T-helper 1 cell treated with Interleukin-12 subunit alpha and Interleukin-12 subunit beta and Interleukin-4 antibody, amounts not matched to agents 30 μg/mL and 1 μg/mL, for 36 hours (primary cell): ENCODE measurements around the gene POLR1E.
"Not testable (repeated sequence)": the region's sequence is repeated elsewhere in the genome, so short reads cannot be mapped to it uniquely, and the experiment has no call there.

ENCODE experiments used
- H3K27ac Mint-ChIP-seq: one replicate; pipeline ENCODE4 v1.8.0; 2021; ENCODE audit warnings: mild to moderate bottlenecking, mixed read lengths
- H3K27me3 Mint-ChIP-seq: one replicate; pipeline ENCODE4 v1.8.0; 2021; ENCODE audit warnings: low read depth, mixed read lengths
- H3K36me3 Mint-ChIP-seq: one replicate; pipeline ENCODE4 v1.8.0; 2021; ENCODE audit warnings: low read depth, mixed read lengths
- H3K4me1 Mint-ChIP-seq: one replicate; pipeline ENCODE4 v1.8.0; 2021; ENCODE audit warnings: low read depth, mixed read lengths
- H3K4me3 Mint-ChIP-seq: one replicate; pipeline ENCODE4 v1.8.0; 2021; ENCODE audit warnings: mild to moderate bottlenecking, moderate library complexity, mixed read lengths
- H3K9me3 Mint-ChIP-seq: one replicate; pipeline ENCODE4 v1.8.0; 2021; ENCODE audit warnings: mixed read lengths

The POLR1E gene

DNA sequence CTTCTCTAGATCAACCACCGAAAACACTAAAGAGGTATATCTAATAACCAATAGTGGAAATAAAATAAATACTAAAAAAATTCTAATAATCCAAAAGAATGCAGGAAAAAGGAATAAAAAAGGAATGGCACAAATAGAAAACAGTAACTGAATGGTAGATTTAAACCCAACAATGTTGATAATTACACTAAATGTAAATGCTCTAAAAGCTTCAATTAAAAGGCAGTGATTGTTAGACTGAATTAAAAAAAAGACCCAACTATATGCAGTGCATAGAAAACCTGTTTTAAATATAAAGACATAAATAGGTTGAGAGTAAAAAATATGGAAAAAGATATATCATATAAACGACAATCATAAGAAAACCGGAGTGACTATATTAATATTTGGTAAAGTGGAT is 11.3 kb upstream of the POLR1E start:
- peaks cover 10% of the 10 kb centered on the region for H3K4me1 Mint-ChIP-seq
- H3K4me3 Mint-ChIP-seq: no peak overlapping the region

DNA sequence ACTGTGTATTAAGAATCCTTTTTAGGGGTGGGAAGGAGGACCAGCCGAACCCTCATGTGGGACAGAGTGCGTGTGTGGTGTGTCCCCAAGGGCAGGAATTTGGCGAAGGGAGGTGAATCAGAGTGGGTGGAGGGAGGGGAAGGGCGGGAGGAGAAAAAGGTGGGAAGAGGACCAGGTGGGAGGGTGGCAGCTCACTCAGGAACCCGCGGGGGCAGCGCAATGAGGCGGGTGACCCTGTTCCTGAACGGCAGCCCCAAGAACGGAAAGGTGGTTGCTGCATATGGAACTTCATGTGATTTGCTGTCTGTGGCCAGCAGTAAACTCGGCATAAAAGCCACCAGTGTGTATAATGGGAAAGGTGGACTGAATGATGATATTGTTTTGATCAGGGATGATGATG is 8.8 kb upstream of the POLR1E start:
- Mint-ChIP-seq H3K9me3 (peaks cover 15% of the 10 kb centered on the region), H3K4me1 (peaks cover 6% of the 10 kb centered on the region), H3K36me3 (peaks cover 2% of the 10 kb centered on the region), H3K27ac (no peak overlapping the region), H3K27me3 (peaks cover 44% of the 10 kb centered on the region), H3K4me3 (no peak overlapping the region)

More for the DNA sequence above, 11.3 kb upstream of the POLR1E start:
- Mint-ChIP-seq H3K27ac (no peak overlapping the region), H3K36me3 (peaks cover 2% of the 10 kb centered on the region), H3K9me3 (peaks cover 15% of the 10 kb centered on the region), H3K27me3 (peaks cover 29% of the 10 kb centered on the region)

DNA sequence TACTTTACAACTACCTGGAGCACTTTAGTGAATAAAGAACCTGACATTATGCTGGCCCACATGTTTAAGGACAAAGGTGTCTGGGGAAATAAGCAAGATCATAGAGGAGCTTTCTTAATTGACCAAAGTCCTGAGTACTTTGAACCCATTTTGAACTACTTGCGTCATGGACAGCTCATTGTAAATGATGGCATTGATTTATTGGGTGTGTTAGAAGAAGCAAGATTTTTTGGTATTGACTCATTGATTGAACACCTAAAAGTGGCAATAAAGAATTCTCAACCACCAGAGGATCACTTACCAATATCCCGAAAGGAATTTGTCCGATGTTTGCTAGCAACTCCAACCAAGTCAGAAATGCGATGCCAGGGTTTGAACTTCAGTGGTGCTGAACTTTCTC is 8.3 kb upstream of the POLR1E start:
- not testable (repeated sequence) for H3K4me1 Mint-ChIP-seq
- H3K27me3 Mint-ChIP-seq: peaks cover 45% of the 10 kb centered on the region

DNA sequence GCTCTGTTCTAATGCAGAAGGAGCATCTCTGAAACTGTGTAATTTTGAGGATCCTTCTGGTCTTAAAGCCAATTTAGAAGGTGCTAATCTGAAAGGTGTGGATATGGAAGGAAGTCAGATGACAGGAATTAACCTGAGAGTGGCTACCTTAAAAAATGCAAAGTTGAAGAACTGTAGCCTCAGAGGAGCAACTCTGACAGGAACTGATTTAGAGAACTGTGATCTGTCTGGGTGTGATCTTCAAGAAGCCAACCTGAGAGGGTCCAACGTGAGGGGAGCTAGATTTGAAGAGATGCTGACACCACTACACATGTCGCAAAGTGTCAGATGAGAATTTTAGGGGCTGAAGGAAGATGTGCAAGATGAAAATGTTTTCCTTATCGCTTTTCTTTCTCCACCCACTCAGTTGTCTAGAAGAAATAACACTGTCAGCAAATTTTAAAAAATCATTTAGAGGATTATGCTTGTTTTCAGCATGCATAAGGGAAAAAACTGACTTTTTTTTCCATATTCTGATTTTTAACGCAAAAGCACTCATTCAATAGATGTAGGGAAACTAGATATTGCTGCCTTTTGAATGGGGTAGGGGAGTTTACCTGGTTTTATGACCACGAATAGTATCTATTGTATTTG is 7.6 kb upstream of the POLR1E start:
- not testable (repeated sequence) for H3K36me3 Mint-ChIP-seq, H3K27ac Mint-ChIP-seq, H3K4me1 Mint-ChIP-seq, H3K4me3 Mint-ChIP-seq
- Mint-ChIP-seq H3K9me3 (peaks cover 15% of the 10 kb centered on the region), H3K27me3 (peaks cover 45% of the 10 kb centered on the region)

More for the DNA sequence above, 8.3 kb upstream of the POLR1E start:
- peaks cover 15% of the 10 kb centered on the region for H3K9me3 Mint-ChIP-seq
- H3K36me3 Mint-ChIP-seq, H3K27ac Mint-ChIP-seq, H3K4me3 Mint-ChIP-seq: not testable (repeated sequence)

DNA sequence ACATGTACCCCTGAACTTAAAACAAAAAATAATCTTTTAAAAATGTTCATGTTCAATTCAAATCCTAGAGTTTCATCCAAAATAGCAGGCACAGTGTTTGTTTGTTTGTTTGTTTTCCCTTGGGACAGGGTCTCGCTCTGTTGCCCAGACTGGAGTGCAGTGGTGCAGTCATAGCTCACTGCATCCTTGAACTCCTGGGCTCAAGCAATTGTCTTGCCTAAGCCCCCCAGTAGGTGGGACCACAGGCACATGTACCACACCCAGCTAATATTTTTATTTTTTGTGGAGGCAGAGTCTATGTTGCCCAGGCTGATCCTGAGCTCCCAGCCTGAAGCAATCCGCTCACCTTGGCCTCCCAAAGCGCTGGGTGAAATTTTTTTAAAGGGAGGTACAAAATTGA is 5.0 kb upstream of the POLR1E start:
- no peak overlapping the region for H3K27ac Mint-ChIP-seq
- H3K36me3 Mint-ChIP-seq: peaks cover 2% of the 10 kb centered on the region
- no peaks in the 10 kb centered on the region for H3K9me3 Mint-ChIP-seq
- H3K27me3 Mint-ChIP-seq: peaks cover 45% of the 10 kb centered on the region
- H3K4me1 Mint-ChIP-seq: peaks cover 8% of the 10 kb centered on the region
- no peak overlapping the region for H3K4me3 Mint-ChIP-seq

DNA sequence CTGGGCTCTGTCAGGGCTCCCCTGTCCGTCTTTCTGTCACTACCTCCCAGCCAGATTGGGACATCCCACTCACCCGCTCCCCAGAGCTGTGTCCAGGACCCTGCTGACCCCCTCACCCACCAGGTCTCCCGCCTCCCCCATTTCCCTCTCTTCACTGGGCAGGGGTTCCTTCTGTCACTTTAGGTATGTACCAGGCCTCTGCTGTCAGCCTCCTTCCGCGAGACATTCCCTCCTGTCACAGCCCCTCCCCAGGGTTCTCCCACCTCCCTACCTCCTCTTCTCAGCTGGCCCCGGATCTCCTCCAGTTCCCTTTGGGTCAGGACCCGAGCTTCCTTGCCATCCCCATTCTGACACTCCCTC is 488 bp downstream of the POLR1E start:
- Mint-ChIP-seq H3K4me1 (peaks cover 36% of the 10 kb centered on the region), H3K27me3 (peaks cover 7% of the 10 kb centered on the region), H3K4me3 (peak overlapping the region; percentile 99), H3K27ac (peak overlapping the region; percentile 97), H3K9me3 (no peaks in the 10 kb centered on the region), H3K36me3 (peaks cover 20% of the 10 kb centered on the region)

DNA sequence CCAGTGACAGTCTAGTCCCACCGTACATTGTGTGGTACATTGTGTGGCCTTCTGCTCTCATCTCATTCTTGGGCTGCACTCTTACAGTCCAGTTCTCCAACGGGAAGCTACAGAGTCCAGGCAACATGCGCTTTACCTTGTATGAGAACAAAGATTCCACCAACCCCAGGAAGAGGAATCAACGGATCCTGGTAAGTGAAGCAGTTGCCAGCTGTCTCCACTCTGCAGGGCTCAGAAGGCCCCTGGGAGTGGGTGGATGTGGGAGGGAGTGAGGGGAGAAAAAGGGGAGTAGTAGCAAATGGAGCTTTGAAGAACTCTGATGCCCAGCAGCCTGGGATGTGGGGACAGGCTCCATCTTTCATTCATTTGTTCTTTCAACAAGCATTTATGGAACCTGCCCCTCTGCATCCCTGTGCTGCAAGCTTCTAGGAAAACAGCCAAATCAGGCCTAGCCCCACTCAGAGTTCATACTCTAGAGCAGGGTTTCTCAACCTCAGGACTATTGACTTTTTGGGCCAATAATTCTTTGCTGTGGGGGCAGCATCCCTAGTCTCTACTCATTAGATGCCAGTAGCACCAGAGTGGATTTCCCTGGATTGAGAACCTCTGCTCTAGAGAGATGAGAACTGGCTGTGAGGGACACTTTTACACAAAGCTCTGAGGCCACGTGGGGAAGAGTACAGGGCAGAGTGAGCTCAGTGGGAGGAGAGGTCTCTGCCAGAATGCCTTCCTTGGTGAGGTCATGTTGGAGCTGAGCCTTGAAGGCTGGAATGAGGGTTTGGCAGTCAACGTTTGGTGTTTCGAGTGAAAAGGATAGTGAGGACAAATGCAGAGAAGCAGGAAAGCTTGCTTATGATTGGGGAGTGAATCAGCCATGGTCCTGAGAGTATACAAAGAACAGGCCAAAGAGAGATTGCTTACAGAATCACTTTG is 1.1 kb downstream of the POLR1E start:
- peak overlapping the region; percentile 99 for H3K4me3 Mint-ChIP-seq
- peaks cover under 1% of the 10 kb centered on the region for H3K27me3 Mint-ChIP-seq
- H3K27ac Mint-ChIP-seq: peak overlapping the region; percentile 97
- no peaks in the 10 kb centered on the region for H3K9me3 Mint-ChIP-seq
- H3K36me3 Mint-ChIP-seq: peaks cover 20% of the 10 kb centered on the region
- peaks cover 38% of the 10 kb centered on the region for H3K4me1 Mint-ChIP-seq

DNA sequence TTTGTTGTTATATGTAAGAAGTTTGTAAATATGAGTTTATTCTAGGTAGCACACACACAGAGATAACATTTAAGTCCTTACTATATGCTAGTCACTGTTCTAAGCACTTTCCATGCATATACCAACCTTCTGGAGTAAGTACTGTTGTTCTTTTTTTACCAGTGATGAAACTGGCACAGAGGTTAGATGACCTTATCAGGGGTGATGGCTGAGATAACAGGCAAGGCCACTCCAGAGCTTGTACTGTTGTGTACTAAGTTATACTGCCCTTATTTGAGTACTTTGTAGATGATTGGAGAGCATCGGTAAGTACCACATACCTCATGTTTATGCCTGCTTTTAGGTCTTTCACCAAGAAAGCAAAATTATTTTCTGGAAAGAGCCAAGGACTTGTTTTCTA is 6.2 kb downstream of the POLR1E start:
- no peak overlapping the region for H3K27ac Mint-ChIP-seq
- H3K4me3 Mint-ChIP-seq: no peak overlapping the region
- no peaks in the 10 kb centered on the region for H3K27me3 Mint-ChIP-seq
- H3K4me1 Mint-ChIP-seq: peaks cover 24% of the 10 kb centered on the region
- H3K36me3 Mint-ChIP-seq: peaks cover 49% of the 10 kb centered on the region
- H3K9me3 Mint-ChIP-seq: no peaks in the 10 kb centered on the region

DNA sequence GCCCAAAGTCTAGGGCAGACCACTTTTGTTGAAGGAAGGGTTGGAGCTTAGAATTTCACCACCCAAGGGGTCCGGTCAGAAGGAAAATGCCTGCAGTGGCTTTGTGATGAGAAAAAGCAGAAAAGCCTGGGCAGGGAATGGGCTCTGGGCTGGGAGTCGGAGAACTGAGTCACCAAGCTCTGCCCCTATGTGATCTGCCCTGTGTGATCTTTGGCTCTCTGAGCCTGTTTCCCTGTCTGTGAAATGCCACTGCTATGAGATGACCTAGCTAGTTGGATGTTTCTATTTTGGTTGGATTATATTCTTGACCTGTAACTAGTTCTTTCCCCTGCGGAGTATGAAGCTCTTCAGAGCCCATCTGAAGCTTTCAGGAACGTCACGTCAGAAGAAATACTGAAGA is 9.8 kb downstream of the POLR1E start:
- Mint-ChIP-seq H3K9me3 (no peaks in the 10 kb centered on the region), H3K36me3 (peaks cover 51% of the 10 kb centered on the region), H3K4me3 (no peak overlapping the region), H3K27me3 (no peaks in the 10 kb centered on the region), H3K27ac (no peak overlapping the region), H3K4me1 (peaks cover 5% of the 10 kb centered on the region)

DNA sequence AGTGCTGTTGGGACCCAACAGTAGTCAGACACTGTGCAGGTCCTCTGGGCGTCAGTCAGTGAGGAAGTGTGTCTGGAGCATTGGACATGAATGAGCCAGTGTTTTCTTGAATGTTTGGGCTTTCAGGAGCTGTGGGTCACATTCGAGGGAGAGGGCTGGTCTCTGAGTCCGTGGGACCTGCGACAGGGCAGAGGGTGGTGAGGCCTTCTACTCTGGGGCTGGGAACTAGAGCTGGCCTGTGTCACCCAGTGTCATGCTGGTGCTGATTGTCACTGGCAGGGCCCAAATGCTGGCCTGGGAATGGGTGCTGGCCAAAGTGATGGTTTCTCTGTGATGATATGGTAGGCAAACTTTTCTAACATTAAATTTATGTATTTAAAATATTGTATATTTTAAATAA is 10.3 kb downstream of the POLR1E start:
- Mint-ChIP-seq H3K4me3 (no peak overlapping the region), H3K27ac (no peak overlapping the region), H3K9me3 (no peaks in the 10 kb centered on the region), H3K36me3 (peaks cover 46% of the 10 kb centered on the region), H3K4me1 (peaks cover 3% of the 10 kb centered on the region), H3K27me3 (no peaks in the 10 kb centered on the region)

DNA sequence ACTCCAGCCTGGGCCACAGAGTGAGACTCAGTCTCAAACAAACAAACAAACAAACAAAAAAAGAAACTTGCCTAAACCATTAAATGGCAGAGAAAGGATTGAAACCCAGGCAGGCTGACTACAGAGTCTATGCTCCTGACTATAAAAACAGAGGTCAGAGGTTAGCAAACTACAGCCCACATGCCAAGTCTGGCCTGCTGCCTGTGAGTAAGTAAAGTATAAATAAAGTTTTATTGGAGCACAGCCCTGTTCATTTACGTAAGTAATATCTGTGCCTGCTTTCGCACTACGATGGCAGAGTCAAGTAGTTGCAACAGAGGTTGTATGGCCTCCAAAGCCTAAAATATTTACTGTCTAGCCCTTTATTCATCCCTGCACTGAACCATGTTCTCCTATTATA is 11.6 kb downstream of the POLR1E start:
- H3K27me3 Mint-ChIP-seq: no peaks in the 10 kb centered on the region
- H3K36me3 Mint-ChIP-seq: peaks cover 50% of the 10 kb centered on the region
- no peaks in the 10 kb centered on the region for H3K9me3 Mint-ChIP-seq
- H3K27ac Mint-ChIP-seq: no peak overlapping the region
- H3K4me1 Mint-ChIP-seq: no peaks in the 10 kb centered on the region
- no peak overlapping the region for H3K4me3 Mint-ChIP-seq

DNA sequence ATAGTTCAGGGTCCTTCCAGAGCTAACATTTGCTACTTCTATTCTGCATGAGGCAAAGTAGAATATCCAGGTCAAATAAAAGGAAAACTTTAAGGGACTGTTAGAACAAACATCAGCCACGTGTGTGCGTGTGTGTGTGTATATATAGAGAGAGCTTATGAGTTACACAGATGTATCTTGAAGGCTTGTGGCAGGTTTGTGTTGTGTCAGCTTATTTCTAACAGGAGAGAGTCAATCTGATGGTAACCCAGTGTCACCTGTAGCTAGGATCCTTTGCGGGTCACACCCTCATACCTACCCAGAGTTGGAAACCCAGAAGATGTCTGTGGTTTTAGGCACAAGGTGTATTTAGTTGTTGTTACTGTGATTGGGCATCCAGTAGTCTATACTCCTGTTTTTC is 12.7 kb downstream of the POLR1E start:
- Mint-ChIP-seq H3K36me3 (peaks cover 52% of the 10 kb centered on the region), H3K4me3 (no peak overlapping the region), H3K27ac (no peak overlapping the region), H3K27me3 (no peaks in the 10 kb centered on the region), H3K9me3 (no peaks in the 10 kb centered on the region), H3K4me1 (peaks cover 6% of the 10 kb centered on the region)

DNA sequence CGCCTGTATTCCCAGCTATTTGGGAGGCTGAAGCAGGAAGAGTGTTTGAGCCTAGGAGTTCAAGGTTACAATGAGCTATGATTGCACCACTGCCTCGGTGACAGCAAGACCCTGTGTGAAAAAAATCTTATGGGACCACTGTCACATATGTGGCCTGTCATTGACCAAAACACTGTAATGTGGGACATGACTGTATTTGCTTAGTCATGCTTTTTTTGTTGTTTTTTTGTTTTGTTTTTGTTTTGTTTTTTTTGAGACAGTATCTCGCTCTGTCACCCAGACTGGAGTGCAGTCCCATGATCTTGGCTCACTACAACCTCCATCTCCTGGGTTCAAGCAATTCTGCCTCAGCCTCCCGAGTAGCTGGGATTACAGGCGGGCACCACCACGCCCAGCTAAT is 13.5 kb downstream of the POLR1E start:
- Mint-ChIP-seq H3K4me3 (no peak overlapping the region), H3K27me3 (no peaks in the 10 kb centered on the region), H3K36me3 (peaks cover 54% of the 10 kb centered on the region), H3K9me3 (no peaks in the 10 kb centered on the region), H3K4me1 (peaks cover 13% of the 10 kb centered on the region), H3K27ac (no peak overlapping the region)

DNA sequence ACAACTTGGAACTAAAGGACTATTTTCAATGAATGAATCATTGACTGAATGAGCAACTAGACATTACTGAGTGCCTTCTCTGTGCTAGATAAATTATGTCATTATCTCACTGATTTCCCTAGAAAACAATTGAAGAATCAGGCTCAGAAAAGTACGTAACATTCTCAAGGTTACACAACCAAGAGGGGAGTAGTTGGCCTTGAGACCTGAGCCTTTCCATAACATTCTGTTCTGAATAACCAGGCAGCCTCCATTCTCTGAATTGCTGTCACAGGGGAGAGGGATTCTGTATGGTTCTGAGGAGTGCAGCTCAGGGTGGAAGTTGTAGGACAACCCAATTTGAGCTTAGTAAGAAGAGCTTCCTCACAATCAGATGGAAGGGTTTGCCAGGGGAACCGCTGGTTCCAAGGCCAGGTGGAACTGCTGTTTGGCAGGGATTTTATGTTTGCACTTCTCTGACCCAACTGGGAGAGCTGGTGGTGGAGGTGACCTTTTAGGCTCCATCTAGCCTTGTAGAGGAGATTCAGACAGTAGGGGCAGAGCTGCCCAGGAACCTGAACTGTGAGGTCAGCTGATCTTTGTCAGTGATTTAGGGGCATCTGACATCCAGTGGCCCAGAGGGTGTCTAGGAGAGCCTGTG is 16.3 kb downstream of the POLR1E start:
- peaks cover 15% of the 10 kb centered on the region for H3K4me1 Mint-ChIP-seq
- no peak overlapping the region for H3K4me3 Mint-ChIP-seq
- peaks cover 40% of the 10 kb centered on the region for H3K36me3 Mint-ChIP-seq
- no peaks in the 10 kb centered on the region for H3K27me3 Mint-ChIP-seq
- peak overlapping the region; percentile 41 for H3K27ac Mint-ChIP-seq
- no peaks in the 10 kb centered on the region for H3K9me3 Mint-ChIP-seq

DNA sequence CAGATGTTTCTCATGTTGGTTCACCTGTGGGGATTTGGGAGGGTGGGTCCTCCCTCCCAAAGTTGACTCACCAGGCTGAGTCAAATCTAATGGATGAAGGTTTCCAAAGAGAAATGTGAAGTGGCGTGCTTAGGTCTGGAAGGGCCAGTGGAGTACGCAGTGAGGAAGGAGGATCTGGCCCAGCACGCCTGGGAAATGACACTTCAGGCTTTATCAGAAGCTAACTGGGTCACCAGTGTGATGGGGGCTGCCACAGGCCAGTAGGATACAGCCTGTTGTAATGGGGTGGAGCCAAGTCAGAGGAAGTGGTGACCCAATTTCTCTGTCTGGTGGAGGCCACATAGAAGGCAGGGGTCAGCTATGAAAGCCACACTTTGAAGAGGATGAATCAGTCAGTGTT is 18.0 kb downstream of the POLR1E start:
- peaks cover 15% of the 10 kb centered on the region for H3K4me1 Mint-ChIP-seq
- H3K27ac Mint-ChIP-seq: peak overlapping the region; percentile 39
- no peaks in the 10 kb centered on the region for H3K9me3 Mint-ChIP-seq
- no peak overlapping the region for H3K4me3 Mint-ChIP-seq
- H3K36me3 Mint-ChIP-seq: peaks cover 33% of the 10 kb centered on the region
- no peaks in the 10 kb centered on the region for H3K27me3 Mint-ChIP-seq
